Upper lobe of right lung (tissue), 1 donor: ENCODE data around the gene TNFRSF6B. TPM values are rescaled to one million over a fixed set of nuclear protein-coding genes. Genes with fewer than 3 reads are reported as not detected.

ENCODE experiments used
- ATAC-seq: fragments of 200-7000 bp; cut with Tn5 transposase; one replicate; pipeline ENCODE4 v1.9.1; 2020; ENCODE audit warnings: mild to moderate bottlenecking, moderate library complexity
- DNase-seq: peaks from one replicate; pipeline ENCODE4 v3.0.0-alpha.2; 2020
- H3K27ac ChIP-seq: fragments of 200-600 bp; one replicate; pipeline ENCODE4 v1.8.0; 2022
- H3K27me3 ChIP-seq: fragments of 200-600 bp; one replicate; pipeline ENCODE4 v1.8.0; 2022; ENCODE audit warnings: mild to moderate bottlenecking
- H3K36me3 ChIP-seq: fragments of 200-600 bp; one replicate; pipeline ENCODE4 v1.8.0; 2022
- H3K4me1 ChIP-seq: fragments of 200-600 bp; one replicate; pipeline ENCODE4 v1.8.0; 2022
- H3K4me3 ChIP-seq: fragments of 200-600 bp; one replicate; pipeline ENCODE4 v1.8.0; 2022; ENCODE audit warnings: mild to moderate bottlenecking
- H3K9me3 ChIP-seq: fragments of 200-600 bp; one replicate; pipeline ENCODE4 v1.8.0; 2022
- intact Hi-C: fragments of 100-400 bp; cut with DNase I; formaldehyde crosslinking; loops from one replicate; pipeline ENCODE4 v1.11.0; 2022
- total RNA-seq: library from RNA; stranded (reverse); fragmentation: NEBNext Ultra II Directional; extraction: Animal tissue kit (Norgen Biotek cat#: 25700); gene quantifications from one replicate; pipeline ENCODE4 v1.2.1, GENCODE V29; 2021
- TF ChIP-seq, protein P1 (sequence below): fragments of 200-600 bp; IDR thresholded peaks from one replicate; pipeline ENCODE4 v1.8.0; 2022; ENCODE audit warnings: antibody characterized with exemption
- donor health status: DM: no; HTN: yes; CAD: no; lungs with severe emphysema.

The TNFRSF6B gene
- total RNA-seq, 1 donor from 2014 or later, result 14.4 TPM

DNA sequence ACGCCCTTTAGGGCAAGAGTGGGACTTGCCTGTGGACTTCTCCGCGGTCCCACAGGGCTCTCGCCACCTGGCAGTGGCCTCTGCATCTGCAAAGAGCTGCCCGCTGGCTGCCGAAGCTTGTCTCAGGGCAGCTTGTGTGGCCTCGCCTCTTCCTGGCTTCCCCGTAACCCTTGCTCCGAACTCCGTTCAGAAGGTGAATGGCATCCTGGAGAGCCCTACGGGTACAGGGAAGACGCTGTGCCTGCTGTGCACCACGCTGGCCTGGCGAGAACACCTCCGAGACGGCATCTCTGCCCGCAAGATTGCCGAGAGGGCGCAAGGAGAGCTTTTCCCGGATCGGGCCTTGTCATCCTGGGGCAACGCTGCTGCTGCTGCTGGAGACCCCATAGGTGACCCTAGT is 35.3 kb upstream of the TNFRSF6B start:
- intact Hi-C loops, result no loop called here
- H3K27me3 ChIP-seq, result no peaks in the 10 kb centered on the region
- peaks cover 16% of the 10 kb centered on the region for H3K4me1 ChIP-seq
- no peak overlapping the region for H3K27ac ChIP-seq
- H3K36me3 ChIP-seq, result peaks cover 30% of the 10 kb centered on the region
- ATAC-seq, result no peak
- TF ChIP-seq, protein P1, sequence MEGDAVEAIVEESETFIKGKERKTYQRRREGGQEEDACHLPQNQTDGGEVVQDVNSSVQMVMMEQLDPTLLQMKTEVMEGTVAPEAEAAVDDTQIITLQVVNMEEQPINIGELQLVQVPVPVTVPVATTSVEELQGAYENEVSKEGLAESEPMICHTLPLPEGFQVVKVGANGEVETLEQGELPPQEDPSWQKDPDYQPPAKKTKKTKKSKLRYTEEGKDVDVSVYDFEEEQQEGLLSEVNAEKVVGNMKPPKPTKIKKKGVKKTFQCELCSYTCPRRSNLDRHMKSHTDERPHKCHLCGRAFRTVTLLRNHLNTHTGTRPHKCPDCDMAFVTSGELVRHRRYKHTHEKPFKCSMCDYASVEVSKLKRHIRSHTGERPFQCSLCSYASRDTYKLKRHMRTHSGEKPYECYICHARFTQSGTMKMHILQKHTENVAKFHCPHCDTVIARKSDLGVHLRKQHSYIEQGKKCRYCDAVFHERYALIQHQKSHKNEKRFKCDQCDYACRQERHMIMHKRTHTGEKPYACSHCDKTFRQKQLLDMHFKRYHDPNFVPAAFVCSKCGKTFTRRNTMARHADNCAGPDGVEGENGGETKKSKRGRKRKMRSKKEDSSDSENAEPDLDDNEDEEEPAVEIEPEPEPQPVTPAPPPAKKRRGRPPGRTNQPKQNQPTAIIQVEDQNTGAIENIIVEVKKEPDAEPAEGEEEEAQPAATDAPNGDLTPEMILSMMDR, result no peak
- no peaks in the 10 kb centered on the region for H3K9me3 ChIP-seq
- DNase-seq, result no peak
- H3K4me3 ChIP-seq, result no peak overlapping the region

DNA sequence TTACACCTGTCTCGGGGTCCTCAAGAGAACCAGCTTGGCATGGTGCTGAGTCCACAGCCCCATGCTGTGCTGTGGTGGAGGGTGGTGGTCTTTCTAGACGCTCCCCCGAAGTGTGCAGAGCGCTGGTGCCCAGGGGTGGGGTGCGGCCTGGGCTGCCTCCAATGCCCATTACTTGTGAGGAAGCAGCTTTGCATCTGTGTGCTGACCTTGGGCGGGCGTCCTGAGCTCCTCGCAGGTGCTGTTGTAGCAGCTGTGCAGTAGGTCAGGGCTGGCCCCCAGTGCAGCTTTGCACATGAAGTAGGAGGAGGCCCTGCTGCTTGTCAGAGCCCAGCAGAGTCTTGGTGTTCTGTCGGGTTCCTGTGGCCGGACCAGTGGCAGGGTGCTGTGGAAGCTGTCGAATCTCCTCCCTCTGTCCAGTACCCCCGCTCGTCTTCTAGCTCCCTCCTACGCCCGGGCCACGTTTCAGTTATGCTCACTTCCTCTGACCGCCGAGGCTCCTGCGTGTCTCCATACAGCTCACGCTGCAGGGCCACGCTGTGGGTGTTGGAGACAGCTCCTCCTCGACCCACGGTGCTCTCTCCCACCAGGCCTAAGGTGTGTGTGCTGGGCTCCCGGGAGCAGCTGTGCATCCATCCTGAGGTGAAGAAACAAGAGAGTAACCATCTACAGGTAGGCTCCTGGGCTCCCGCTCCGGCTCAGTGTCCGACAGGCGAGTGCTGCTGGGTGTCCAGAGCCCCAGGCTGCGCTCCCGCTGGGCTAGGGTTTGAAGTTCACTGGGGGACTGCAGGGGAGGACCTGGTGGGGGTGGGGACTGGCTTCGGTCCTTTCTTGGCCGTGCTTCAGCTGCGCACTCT is 34.3 kb upstream of the TNFRSF6B start:
- no peak for DNase-seq
- intact Hi-C loops, result no loop called here
- Histone ChIP-seq H3K27me3 (no peaks in the 10 kb centered on the region), H3K36me3 (peaks cover 34% of the 10 kb centered on the region), H3K4me1 (peaks cover 16% of the 10 kb centered on the region), H3K27ac (no peak overlapping the region), H3K9me3 (no peaks in the 10 kb centered on the region), H3K4me3 (no peak overlapping the region)
- TF ChIP-seq, protein P1, result no peak
- ATAC-seq, result no peak

DNA sequence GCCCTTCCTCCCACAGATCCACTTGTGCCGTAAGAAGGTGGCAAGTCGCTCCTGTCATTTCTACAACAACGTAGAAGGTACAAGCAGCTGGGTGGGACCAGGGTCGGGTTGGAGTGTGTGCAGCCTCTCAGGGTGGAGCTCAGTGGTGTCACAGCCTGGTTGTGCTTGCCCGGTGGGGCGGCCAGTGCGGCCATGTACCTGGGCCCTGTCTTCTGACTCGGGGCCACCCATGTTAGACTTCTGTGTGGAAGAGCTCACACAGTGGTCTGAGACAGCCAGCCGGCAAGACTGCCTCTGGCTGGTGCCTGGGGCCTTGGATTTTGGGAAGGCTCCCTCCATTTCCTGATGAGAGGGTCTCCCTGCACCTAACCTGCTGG is 33.7 kb upstream of the TNFRSF6B start:
- TF ChIP-seq, protein P1, result no peak
- intact Hi-C loops, result no loop called here
- ATAC-seq (no peak), DNase-seq (no peak)
- H3K36me3 ChIP-seq, result peaks cover 40% of the 10 kb centered on the region
- H3K27me3 ChIP-seq, result no peaks in the 10 kb centered on the region
- no peak overlapping the region for H3K27ac ChIP-seq
- H3K9me3 ChIP-seq, result no peaks in the 10 kb centered on the region
- no peak overlapping the region for H3K4me3 ChIP-seq
- peaks cover 10% of the 10 kb centered on the region for H3K4me1 ChIP-seq

DNA sequence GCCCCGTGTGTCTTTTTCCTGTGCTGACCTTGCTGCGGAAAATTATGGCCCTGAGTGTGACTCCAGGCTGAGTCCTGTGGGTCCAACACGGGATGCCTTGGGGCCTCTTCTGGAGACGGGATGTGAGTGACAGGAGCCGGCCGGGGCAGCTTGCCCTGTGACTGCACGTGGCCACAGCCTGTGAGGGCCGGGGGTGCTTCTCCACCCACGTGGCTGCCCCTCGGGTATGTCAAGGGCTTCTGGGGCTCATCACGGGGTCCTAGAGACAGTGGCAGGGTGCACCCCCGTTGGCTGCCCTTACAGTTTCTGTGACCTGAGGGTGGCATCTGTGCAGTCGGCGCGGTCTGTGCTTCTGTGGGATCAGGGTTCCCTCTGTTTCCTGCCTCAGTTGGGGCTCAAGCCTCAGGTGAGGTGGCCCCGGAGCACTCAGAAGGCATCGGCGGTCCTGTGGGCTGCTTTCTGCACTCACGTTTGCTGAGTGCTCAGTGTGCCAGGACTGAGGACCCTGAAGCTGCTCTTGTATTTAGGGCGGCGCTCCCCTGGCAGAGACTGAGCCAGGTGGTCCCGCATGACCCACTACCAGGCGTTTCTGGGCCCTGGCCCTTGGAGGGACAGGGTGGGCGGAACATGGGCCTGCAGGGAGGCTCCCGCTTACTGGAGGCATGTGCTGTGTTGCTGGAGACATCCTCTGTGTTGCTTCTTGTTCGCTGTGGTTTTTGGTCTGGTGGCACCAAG is 33.0 kb upstream of the TNFRSF6B start:
- H3K27ac ChIP-seq, result no peak overlapping the region
- TF ChIP-seq, protein P1, result no peak
- peaks cover 42% of the 10 kb centered on the region for H3K36me3 ChIP-seq
- peaks cover 8% of the 10 kb centered on the region for H3K4me1 ChIP-seq
- ATAC-seq, result no peak
- intact Hi-C loops, result no loop called here
- H3K27me3 ChIP-seq, result no peaks in the 10 kb centered on the region
- no peaks in the 10 kb centered on the region for H3K9me3 ChIP-seq
- H3K4me3 ChIP-seq, result no peak overlapping the region
- DNase-seq, result no peak

DNA sequence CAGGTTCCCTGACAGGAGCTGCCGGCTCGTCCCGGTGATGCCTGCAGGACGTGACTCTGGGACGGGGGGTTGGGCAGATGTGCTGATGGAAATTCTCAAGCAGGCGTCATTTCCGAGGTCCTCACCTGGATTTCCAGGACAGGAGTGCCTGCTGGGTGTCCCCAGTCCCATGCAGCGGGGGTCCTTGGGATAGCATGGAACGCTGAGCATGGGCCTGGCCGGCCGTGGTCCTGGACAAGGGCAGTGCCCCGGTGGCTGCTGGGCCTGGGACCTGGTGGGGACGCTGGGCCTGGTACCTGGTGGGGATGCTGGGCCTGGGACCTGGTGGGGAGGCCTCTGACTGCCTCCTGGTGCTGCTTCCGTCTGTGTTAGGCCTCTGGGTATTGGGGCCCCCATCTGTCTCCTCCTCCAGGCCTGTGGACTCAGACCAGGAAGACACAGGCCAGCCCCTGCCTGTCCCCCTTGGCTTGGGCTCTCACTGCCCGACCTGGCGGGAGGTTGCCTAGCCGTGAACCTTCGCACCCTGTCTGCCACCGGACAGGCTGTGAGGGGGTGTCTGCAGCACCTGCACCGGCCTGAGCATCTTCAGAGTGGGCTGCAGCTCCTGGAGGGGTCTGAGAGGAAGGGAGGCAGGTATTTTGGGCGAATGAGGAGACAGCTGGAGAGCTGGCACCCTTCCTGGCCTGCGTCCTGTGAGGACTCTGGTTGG is 32.2 kb upstream of the TNFRSF6B start:
- DNase-seq (no peak), ATAC-seq (peak; percentile 3)
- Histone ChIP-seq H3K4me3 (no peak overlapping the region), H3K9me3 (no peaks in the 10 kb centered on the region), H3K27me3 (no peaks in the 10 kb centered on the region), H3K27ac (no peak overlapping the region), H3K4me1 (peaks cover 3% of the 10 kb centered on the region), H3K36me3 (peaks cover 49% of the 10 kb centered on the region)
- TF ChIP-seq, protein P1, result no peak
- intact Hi-C loops, result no loop called here
